IMR-90 (cell line): ENCODE data around the gene PTGS1. TPM values are rescaled to one million over a fixed set of nuclear protein-coding genes. Genes with fewer than 3 reads are reported as not detected.

Source experiments
- ATAC-seq: fragments of 200-7000 bp; cut with Tn5 transposase; 2 replicates; pipeline ENCODE4 v1.9.1; 2020; ENCODE audit warnings: low read depth, mild to moderate bottlenecking, moderate library complexity
- BruUV-seq: library from RNA; stranded (reverse); fragments of 400-500 nt; replicated peaks from 2 replicates; lab custom pipeline; 2021; lab: Mats Ljungman, UMichigan
- CTCF ChIA-PET: fragments of 300-600 bp; formaldehyde crosslinking; extraction: SDS; loops from one replicate; lab custom pipeline; 2021; ENCODE audit warnings: antibody characterized with exemption; lab: Yijun Ruan, JAX
- POLR2A ChIA-PET: fragments of 300-600 bp; sonication (Branson Sonifier 250); formaldehyde crosslinking; loops from one replicate; lab custom pipeline; 2022; ENCODE audit warnings: antibody characterized with exemption; ENCODE audit not compliant: unreplicated experiment; lab: Charles Lee
- DNase-seq: peaks from one replicate; pipeline ENCODE4 v3.0.0; 2013
- H2AFZ ChIP-seq: replicated peaks from 2 replicates; pipeline ENCODE3; 2013; ENCODE audit warnings: low read length, mild to moderate bottlenecking; ENCODE audit not compliant: poor library complexity
- H2AK5ac ChIP-seq: 2 replicates; pipeline ENCODE4 v1.6.1; 2013; ENCODE audit warnings: low read depth, low read length, inconsistent platforms
- H2AK9ac ChIP-seq: replicated peaks from 2 replicates; pipeline ENCODE3; 2013; ENCODE audit warnings: mild to moderate bottlenecking, low read depth, low read length, moderate library complexity; ENCODE audit not compliant: poor library complexity
- H2BK120ac ChIP-seq: 2 replicates; pipeline ENCODE4 v1.6.1; 2013; ENCODE audit warnings: low read depth, low read length, inconsistent platforms
- H2BK15ac ChIP-seq: 3 replicates; pipeline ENCODE4 v1.6.1; 2013; ENCODE audit warnings: low read depth, low read length, inconsistent platforms
- H2BK20ac ChIP-seq: 2 replicates; pipeline ENCODE4 v1.6.1; 2013; ENCODE audit warnings: low read depth, mild to moderate bottlenecking, inconsistent platforms, low read length, moderate library complexity
- H2BK5ac ChIP-seq: 2 replicates; pipeline ENCODE4 v1.6.1; 2013; ENCODE audit warnings: mild to moderate bottlenecking, low read depth, low read length, inconsistent platforms; ENCODE audit not compliant: poor library complexity, severe bottlenecking
- H3K14ac ChIP-seq: replicated peaks from 2 replicates; pipeline ENCODE4 v1.6.1; 2013; ENCODE audit warnings: low read depth, low read length, inconsistent platforms
- H3K18ac ChIP-seq: 2 replicates; pipeline ENCODE4 v1.6.1; 2013; ENCODE audit warnings: low read depth, low read length, control low read depth
- H3K23ac ChIP-seq: 2 replicates; pipeline ENCODE4 v1.6.1; 2013; ENCODE audit warnings: low read depth, low read length, inconsistent platforms
- H3K27ac ChIP-seq: 2 replicates; pipeline ENCODE4 v1.5.1; 2013; ENCODE audit warnings: mild to moderate bottlenecking, control low read depth, low read length; ENCODE audit not compliant: insufficient read depth
- H3K27me3 ChIP-seq: 2 replicates; pipeline ENCODE4 v1.6.1; 2013; ENCODE audit warnings: low read length; ENCODE audit not compliant: control insufficient read depth, insufficient read depth
- H3K36me3 ChIP-seq: 2 replicates; pipeline ENCODE4 v1.6.1; 2013; ENCODE audit warnings: low read length, mixed read lengths; ENCODE audit not compliant: control insufficient read depth, insufficient read depth
- H3K4ac ChIP-seq: 2 replicates; pipeline ENCODE4 v1.6.1; 2013; ENCODE audit warnings: low read depth, low read length, inconsistent platforms
- H3K4me1 ChIP-seq: 2 replicates; pipeline ENCODE4 v1.6.1; 2013; ENCODE audit warnings: low read length, mixed read lengths; ENCODE audit not compliant: control insufficient read depth, insufficient read depth
- H3K4me2 ChIP-seq: 2 replicates; pipeline ENCODE4 v1.6.1; 2013; ENCODE audit warnings: low read depth, mild to moderate bottlenecking, control low read depth, low read length, moderate library complexity
- H3K4me3 ChIP-seq: 2 replicates; pipeline ENCODE4 v1.5.1; 2013; ENCODE audit warnings: low read depth, mild to moderate bottlenecking, control low read depth, low read length, moderate library complexity; ENCODE audit not compliant: insufficient read depth
- H3K56ac ChIP-seq: 2 replicates; pipeline ENCODE4 v1.6.1; 2013; ENCODE audit warnings: low read length, inconsistent platforms; ENCODE audit not compliant: insufficient read depth; ENCODE audit errors: extremely low read depth
- H3K79me1 ChIP-seq, 2 experiments: 2 replicates each; pipeline ENCODE4 v1.6.1; 2013; ENCODE audit warnings: low read length in 2 of 2, inconsistent platforms in 1 of 2, low read depth in 1 of 2
- H3K9ac ChIP-seq: 2 replicates; pipeline ENCODE4 v1.6.1; 2013; ENCODE audit warnings: low read depth, low read length, control low read depth
- H3K9me1 ChIP-seq: 2 replicates; pipeline ENCODE4 v1.6.1; 2013; ENCODE audit warnings: low read length, inconsistent platforms; ENCODE audit not compliant: insufficient read depth
- H3K9me3 ChIP-seq: 2 replicates; pipeline ENCODE4 v1.6.1; 2013; ENCODE audit warnings: low read length; ENCODE audit not compliant: control insufficient read depth, insufficient read depth
- H4K20me1 ChIP-seq: 2 replicates; pipeline ENCODE4 v1.6.1; 2013; ENCODE audit warnings: low read length, inconsistent platforms; ENCODE audit not compliant: insufficient read depth
- H4K5ac ChIP-seq: 2 replicates; pipeline ENCODE4 v1.6.1; 2013; ENCODE audit warnings: mild to moderate bottlenecking, low read depth, low read length, control low read depth
- H4K8ac ChIP-seq, 2 experiments: 2 replicates each; pipeline ENCODE4 v1.6.1; 2013; ENCODE audit warnings: low read depth in 2 of 2, low read length in 2 of 2, control low read depth in 1 of 2, inconsistent platforms in 1 of 2
- H4K91ac ChIP-seq: 2 replicates; pipeline ENCODE4 v1.6.1; 2013; ENCODE audit warnings: low read depth, low read length, inconsistent platforms; ENCODE audit not compliant: insufficient read depth
- CEBPB ChIP-seq: IDR thresholded peaks from 2 replicates; pipeline ENCODE4 v1.6.1; 2012; ENCODE audit warnings: low read depth, low read length, improper control_type of control experiment
- FOS ChIP-seq: fragments of 150-350 bp; IDR thresholded peaks from 2 replicates; pipeline ENCODE4 v1.6.1; 2016; ENCODE audit warnings: low read depth, low read length
- MAFK ChIP-seq: IDR thresholded peaks from 2 replicates; pipeline ENCODE4 v1.6.1; 2012; ENCODE audit warnings: low read depth, low read length, improper control_type of control experiment
- MXI1 ChIP-seq: IDR thresholded peaks from 2 replicates; pipeline ENCODE4 v1.6.1; 2012; ENCODE audit warnings: low read depth, mild to moderate bottlenecking, low read length, moderate library complexity, borderline replicate concordance
- NFE2L2 ChIP-seq: fragments of 150-350 bp; IDR thresholded peaks from 2 replicates; pipeline ENCODE4 v1.6.1; 2016; ENCODE audit warnings: low read depth, mild to moderate bottlenecking, low read length
- POLR2A ChIP-seq: IDR thresholded peaks from 2 replicates; pipeline ENCODE4 v1.6.1; 2012; ENCODE audit warnings: mild to moderate bottlenecking, low read depth, low read length
- RFX5 ChIP-seq: IDR thresholded peaks from 2 replicates; pipeline ENCODE4 v1.8.0; 2012; ENCODE audit warnings: low read depth, mild to moderate bottlenecking, low read length, moderate library complexity
- USF2 ChIP-seq: fragments of 150-350 bp; IDR thresholded peaks from 2 replicates; pipeline ENCODE4 v1.6.1; 2017; ENCODE audit warnings: mild to moderate bottlenecking, antibody characterized with exemption, low read length, low read depth
- WGBS, 2 experiments: methylation state at CpG; one replicate each; pipeline versions ENCODE4 v1.1.5 to v1.1.7; 2013; ENCODE audit warnings: missing lambda C conversion rate in 2 of 2; ENCODE audit not compliant: insufficient read length in 1 of 2; ENCODE audit errors: extremely low coverage in 2 of 2; 5-methylcytosine and 5-hydroxymethylcytosine counted together
- dilution Hi-C: fragments of 300-500 bp; cut with HindIII; formaldehyde crosslinking; loops from one replicate; pipeline ENCODE4 v1.14.3; 2018; ENCODE audit warnings: low sequenced_read_pairs; ENCODE audit not compliant: unreplicated experiment
- in situ Hi-C: fragments of 300-500 bp; cut with MboI; formaldehyde crosslinking; loops from 3 replicates; pipeline ENCODE4 v1.14.3; 2019; ENCODE audit warnings: low sequenced_read_pairs, inconsistent platforms, mixed read lengths
- intact Hi-C: fragments of 100-400 bp; cut with micrococcal nuclease; formaldehyde crosslinking; loops from 2 replicates; pipeline ENCODE4 v1.10.0; 2022
- polyA plus RNA-seq, 3 experiments: library from polyadenylated mRNA; depleted of rRNA; stranded (reverse); fragments of >200 nt; gene quantifications; 2 replicates each; pipeline ENCODE4 v1.2.3, GENCODE V29; 2012; ENCODE audit warnings: low replicate concordance in 1 of 3
- total RNA-seq: library from RNA; depleted of rRNA; stranded (reverse); fragments of >200 nt; gene quantifications from 2 replicates; pipeline ENCODE4 v1.2.3, GENCODE V29; 2012
- TF ChIP-seq, protein P1 (sequence below): conservative IDR thresholded peaks from 2 replicates; pipeline ENCODE4 v1.5.1; 2012; ENCODE audit warnings: mild to moderate bottlenecking, low read depth, low read length, improper control_type of control experiment

PTGS1 gene
- total and polyA plus RNA-seq, 2 of the 4 experiments (the other 2 are of a cell fraction), result 24.7 to 38.3 TPM

DNA sequence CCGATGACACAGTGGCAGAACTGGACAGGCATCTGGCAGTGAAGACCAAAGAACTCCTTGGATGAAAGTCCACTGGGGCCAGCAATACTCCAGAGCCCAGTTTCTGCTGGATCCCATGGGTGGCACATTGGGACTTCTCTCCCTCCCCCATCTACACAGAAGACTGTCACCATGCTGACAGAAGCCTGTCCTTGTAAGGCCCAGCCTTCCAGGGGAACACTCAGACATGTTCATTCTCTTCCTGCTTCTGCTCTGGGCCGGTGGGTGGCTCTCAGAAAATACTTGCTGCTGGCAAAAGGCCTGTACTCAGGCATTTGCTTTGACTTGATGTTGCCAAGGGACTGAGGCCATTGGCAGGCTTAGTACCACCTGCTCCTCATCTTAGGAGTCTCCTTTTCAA, 48.3 kb upstream of the PTGS1 start:
- Histone ChIP-seq H3K4me1 (peaks cover 11% of the 10 kb centered on the region), H4K91ac (no peak overlapping the region), H3K56ac (no peak overlapping the region), H2BK5ac (no peak overlapping the region), H2AK9ac (no peak overlapping the region), H3K36me3 (peaks cover 13% of the 10 kb centered on the region), H3K9me3 (no peaks in the 10 kb centered on the region), H4K8ac (no peak overlapping the region), H3K9me1 (peaks cover 16% of the 10 kb centered on the region), H2BK15ac (no peak overlapping the region), H3K27me3 (no peaks in the 10 kb centered on the region), H3K27ac (no peak overlapping the region), H2BK120ac (no peak overlapping the region), H3K23ac (no peak overlapping the region), H3K4ac (no peak overlapping the region), H2AFZ (no peak overlapping the region), H4K5ac (no peak overlapping the region), H3K9ac (no peak overlapping the region), H3K4me2 (no peak overlapping the region), H3K18ac (no peak overlapping the region), H4K20me1 (peaks cover 11% of the 10 kb centered on the region; the same call in 1 of the 2 replicates), H2AK5ac (no peak overlapping the region), H2BK20ac (no peak overlapping the region), H3K4me3 (no peak overlapping the region), H3K14ac (no peak overlapping the region), H3K79me1 (peaks cover 0 to 4% of the 10 kb centered on the region in 2 experiments; a peak in 1 of 4 replicates)
- in situ Hi-C loops (no loop called here), intact Hi-C loops (no loop called here), dilution Hi-C loops (no loop called here)
- TF ChIP-seq RFX5 (no peak), FOS (no peak), USF2 (no peak), CEBPB (no peak), MAFK (no peak), POLR2A (no peak), MXI1 (no peak), NFE2L2 (no peak)
- TF ChIP-seq, protein P1, sequence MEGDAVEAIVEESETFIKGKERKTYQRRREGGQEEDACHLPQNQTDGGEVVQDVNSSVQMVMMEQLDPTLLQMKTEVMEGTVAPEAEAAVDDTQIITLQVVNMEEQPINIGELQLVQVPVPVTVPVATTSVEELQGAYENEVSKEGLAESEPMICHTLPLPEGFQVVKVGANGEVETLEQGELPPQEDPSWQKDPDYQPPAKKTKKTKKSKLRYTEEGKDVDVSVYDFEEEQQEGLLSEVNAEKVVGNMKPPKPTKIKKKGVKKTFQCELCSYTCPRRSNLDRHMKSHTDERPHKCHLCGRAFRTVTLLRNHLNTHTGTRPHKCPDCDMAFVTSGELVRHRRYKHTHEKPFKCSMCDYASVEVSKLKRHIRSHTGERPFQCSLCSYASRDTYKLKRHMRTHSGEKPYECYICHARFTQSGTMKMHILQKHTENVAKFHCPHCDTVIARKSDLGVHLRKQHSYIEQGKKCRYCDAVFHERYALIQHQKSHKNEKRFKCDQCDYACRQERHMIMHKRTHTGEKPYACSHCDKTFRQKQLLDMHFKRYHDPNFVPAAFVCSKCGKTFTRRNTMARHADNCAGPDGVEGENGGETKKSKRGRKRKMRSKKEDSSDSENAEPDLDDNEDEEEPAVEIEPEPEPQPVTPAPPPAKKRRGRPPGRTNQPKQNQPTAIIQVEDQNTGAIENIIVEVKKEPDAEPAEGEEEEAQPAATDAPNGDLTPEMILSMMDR, result no peak
- no TSS peak for BruUV-seq
- DNase-seq (no peak), ATAC-seq (no peak)
- no CpG with 5 or more reads among the region's 2 CpGs for WGBS, 2 experiments
- POLR2A ChIA-PET, result no interaction called here
- CTCF ChIA-PET, result no interaction called here
